NCI-H2029 treated with DMSO at 0.1 percent for 48 hours (cell line): Measurements from ENCODE around the gene TAS2R42.

Source experiments
- DNase-seq: peaks from one replicate; lab custom pipeline; 2025; lab: John Stamatoyannopoulos, UW

Gene TAS2R42

GRCh38 chr12:11144297-11144696 is 42.4 kb downstream of the TAS2R42 start:
- DNase-seq: no peak

DNA sequence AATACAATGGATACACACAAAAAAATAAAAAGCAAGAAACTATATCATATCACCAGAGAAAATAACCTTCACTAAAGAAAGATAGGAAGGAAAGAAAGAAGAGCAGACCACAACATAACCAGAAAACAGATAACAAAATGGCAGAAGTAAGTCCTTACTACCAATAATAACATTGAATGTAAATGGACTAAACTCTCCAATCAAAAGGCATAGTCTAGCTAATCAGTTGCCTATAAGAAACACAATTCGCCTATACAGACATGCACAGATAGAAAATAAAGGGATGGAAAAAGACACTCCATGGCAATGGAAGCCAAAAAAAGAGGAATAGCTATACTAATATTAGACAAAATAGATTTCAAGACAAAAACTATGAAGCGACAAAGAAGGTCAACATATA is 43.4 kb downstream of the TAS2R42 start:
- no peak for DNase-seq

GRCh38 chr12:11136075-11136474 is 50.7 kb downstream of the TAS2R42 start:
- DNase-seq: no peak
